ENCODE data around the gene CHFR. TPM values are rescaled to one million over a fixed set of nuclear protein-coding genes. Genes with fewer than 3 reads are reported as not detected.
A peak's percentile ranks its signal among the peaks of the same experiment; 100 is the strongest.
"Not testable (repeated sequence)": the region's sequence is repeated elsewhere in the genome, so short reads cannot be mapped to it uniquely, and the experiment has no call there.

The CHFR gene
- 24.1 TPM for polyA plus RNA-seq (2012; ENCODE audit: missing spikeins)

GRCh38 chr12:132887513-132888351 lies at the start of gene CHFR:
Gene CHFR (minus strand): TSS chr12:132887605. CDS start chr12:132887328, 277 bp downstream.
- peak; percentile 92 for DNase-seq (ENCODE audit: insufficient read length)
- TF ChIP-seq POLR2A (IDR thresholded peaks at IDR 0.05; ENCODE audit: low read depth, low read length) (peak; percentile 77), POLR2AphosphoS5 (IDR thresholded peaks at IDR 0.05; ENCODE audit: low read depth, low read length) (peak; percentile 51; the same call in 1 of the 2 replicates), TAF1 (IDR thresholded peaks at IDR 0.05; ENCODE audit: borderline replicate concordance, low read depth, low read length) (peak; percentile 71; the same call in 1 of the 2 replicates)
- peak; percentile 95 for FAIRE-seq

DNA sequence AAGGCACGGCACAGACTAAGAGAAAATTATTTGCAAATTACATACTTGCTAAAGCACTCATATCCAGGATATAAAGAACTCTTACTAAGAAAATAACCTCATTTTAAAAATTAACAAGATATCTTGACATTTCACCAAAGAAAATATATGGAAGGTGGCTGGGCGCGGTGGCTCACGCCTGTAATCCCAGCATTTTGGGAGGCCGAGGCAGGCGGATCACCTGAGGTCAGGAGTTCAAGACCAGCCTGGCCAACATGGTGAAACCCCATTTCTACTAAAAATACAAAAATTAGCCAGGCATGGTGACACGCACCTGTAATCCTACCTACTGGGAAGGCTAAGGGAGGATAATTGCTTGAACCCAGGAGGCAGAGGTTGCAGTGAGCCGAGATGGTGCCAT lies 49.5 kb upstream of the CHFR start:
- not testable (repeated sequence) for DNase-seq (ENCODE audit: insufficient read length); FAIRE-seq

DNA sequence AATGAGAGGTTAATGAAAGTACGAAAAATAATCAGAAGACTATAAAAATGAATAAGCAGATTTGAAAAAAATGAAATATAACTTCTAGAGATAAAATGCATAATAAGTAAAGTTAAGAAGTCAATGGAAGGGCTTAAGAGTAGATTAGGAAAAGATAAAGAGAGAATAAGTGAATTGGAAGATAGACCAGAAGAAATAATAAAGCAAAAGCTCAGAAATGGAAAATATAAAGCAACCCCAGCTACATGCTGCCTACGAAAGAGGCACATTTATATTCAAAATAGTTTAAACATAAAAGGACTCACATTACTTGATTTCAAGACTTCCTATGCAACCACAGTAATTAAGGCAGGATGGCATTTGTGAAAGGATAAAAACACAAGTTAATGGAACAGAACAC lies 48.8 kb upstream of the CHFR start:
- TF ChIP-seq POLR2AphosphoS5 (IDR thresholded peaks at IDR 0.05; ENCODE audit: low read depth, low read length) (no peak), TAF1 (IDR thresholded peaks at IDR 0.05; ENCODE audit: borderline replicate concordance, low read depth, low read length) (no peak), POLR2A (IDR thresholded peaks at IDR 0.05; ENCODE audit: low read depth, low read length) (no peak)
- DNase-seq (ENCODE audit: insufficient read length): no peak
- no peak for FAIRE-seq

- FAIRE-seq (no peak), DNase-seq (ENCODE audit: insufficient read length) (no peak)
- no peak for TF ChIP-seq POLR2AphosphoS5 (IDR thresholded peaks at IDR 0.05; ENCODE audit: low read depth, low read length)
- no peak for TF ChIP-seq TAF1 (IDR thresholded peaks at IDR 0.05; ENCODE audit: borderline replicate concordance, low read depth, low read length)
- no peak for TF ChIP-seq POLR2A (IDR thresholded peaks at IDR 0.05; ENCODE audit: low read depth, low read length)
These were observed 39.0 kb upstream of the CHFR start for GRCh38 chr12:132926415-132926833.

DNA sequence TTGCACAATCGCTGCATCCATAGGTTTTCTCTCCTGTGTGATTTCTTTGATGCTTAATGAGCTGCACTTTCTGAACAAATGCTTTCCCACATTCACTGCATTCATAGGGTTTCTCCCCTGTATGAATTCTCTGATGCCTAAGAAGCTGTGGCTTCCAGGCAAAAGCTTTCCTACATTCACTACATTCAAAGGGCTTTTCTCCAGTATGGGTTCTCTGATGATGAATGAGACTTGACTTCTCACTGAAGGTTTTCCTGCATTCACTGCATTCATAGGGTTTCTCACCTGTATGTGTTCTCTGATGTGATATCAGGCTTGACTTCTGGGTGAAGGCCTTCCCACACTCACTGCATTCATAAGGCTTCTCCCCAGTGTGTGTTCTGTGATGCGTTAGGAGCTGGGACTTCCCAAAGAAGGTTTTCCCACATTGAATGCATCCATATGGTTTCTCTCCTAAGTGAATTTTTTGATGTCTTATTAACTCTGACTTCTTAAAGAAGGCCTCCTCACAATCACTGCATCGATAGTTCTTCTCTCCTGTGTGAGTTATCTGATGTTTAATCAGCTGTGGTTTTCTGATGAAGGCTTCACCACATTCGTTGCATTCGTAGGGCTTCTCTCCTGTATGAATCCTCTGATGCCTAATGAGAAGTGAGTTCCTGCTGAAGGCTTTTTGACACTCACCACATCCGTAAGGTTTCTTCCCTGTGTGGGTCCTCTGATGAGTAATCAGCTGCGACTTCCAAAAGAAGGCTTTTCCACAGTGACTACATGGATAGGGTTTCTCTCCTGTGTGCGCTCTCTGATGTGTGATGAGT lies 38.4 kb upstream of the CHFR start:
- no peak for FAIRE-seq
- TF ChIP-seq POLR2AphosphoS5 (IDR thresholded peaks at IDR 0.05; ENCODE audit: low read depth, low read length): no peak
- TF ChIP-seq TAF1 (IDR thresholded peaks at IDR 0.05; ENCODE audit: borderline replicate concordance, low read depth, low read length): no peak
- no peak for TF ChIP-seq POLR2A (IDR thresholded peaks at IDR 0.05; ENCODE audit: low read depth, low read length)
- no peak for DNase-seq (ENCODE audit: insufficient read length)

GRCh38 chr12:132924356-132924755 lies 37.0 kb upstream of the CHFR start:
- FAIRE-seq: no peak
- TF ChIP-seq TAF1 (IDR thresholded peaks at IDR 0.05; ENCODE audit: borderline replicate concordance, low read depth, low read length): no peak
- no peak for TF ChIP-seq POLR2A (IDR thresholded peaks at IDR 0.05; ENCODE audit: low read depth, low read length)
- no peak for TF ChIP-seq POLR2AphosphoS5 (IDR thresholded peaks at IDR 0.05; ENCODE audit: low read depth, low read length)
- no peak for DNase-seq (ENCODE audit: insufficient read length)

- TF ChIP-seq POLR2AphosphoS5 (IDR thresholded peaks at IDR 0.05; ENCODE audit: low read depth, low read length) (no peak), TAF1 (IDR thresholded peaks at IDR 0.05; ENCODE audit: borderline replicate concordance, low read depth, low read length) (no peak), POLR2A (IDR thresholded peaks at IDR 0.05; ENCODE audit: low read depth, low read length) (no peak)
- no peak for FAIRE-seq
These were observed 36.0 kb upstream of the CHFR start for GRCh38 chr12:132923356-132923909.

DNA sequence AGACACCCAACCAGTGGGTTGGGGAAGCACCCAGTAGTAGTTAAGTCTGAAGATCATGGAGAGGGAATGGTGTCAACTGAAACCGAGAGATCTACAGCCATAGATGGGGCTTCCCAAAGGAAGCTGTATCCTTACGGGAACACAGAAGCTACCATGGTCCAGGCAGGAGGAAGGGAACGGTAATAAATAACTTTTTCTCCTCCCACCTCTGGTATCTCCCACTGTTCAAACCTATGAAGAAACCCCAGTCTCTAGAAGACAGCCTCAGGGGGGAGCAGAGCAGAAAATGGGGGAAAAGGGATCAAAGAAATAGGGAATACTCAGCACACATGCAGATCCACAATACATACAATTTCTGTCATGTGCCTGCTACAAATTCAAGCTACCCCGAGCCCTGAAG lies 35.3 kb upstream of the CHFR start:
- DNase-seq (ENCODE audit: insufficient read length): no peak
- FAIRE-seq: no peak
- no peak for TF ChIP-seq POLR2A (IDR thresholded peaks at IDR 0.05; ENCODE audit: low read depth, low read length)

More at GRCh38 chr12:132923356-132923909, 36.0 kb upstream of the CHFR start:
- DNase-seq (ENCODE audit: insufficient read length): no peak

GRCh38 chr12:132921685-132922084 lies 34.3 kb upstream of the CHFR start:
- no peak for FAIRE-seq
- no peak for DNase-seq (ENCODE audit: insufficient read length)
- TF ChIP-seq POLR2A (IDR thresholded peaks at IDR 0.05; ENCODE audit: low read depth, low read length) (no peak), TAF1 (IDR thresholded peaks at IDR 0.05; ENCODE audit: borderline replicate concordance, low read depth, low read length) (no peak), POLR2AphosphoS5 (IDR thresholded peaks at IDR 0.05; ENCODE audit: low read depth, low read length) (no peak)

- no peak for TF ChIP-seq POLR2AphosphoS5 (IDR thresholded peaks at IDR 0.05; ENCODE audit: low read depth, low read length)
- TF ChIP-seq TAF1 (IDR thresholded peaks at IDR 0.05; ENCODE audit: borderline replicate concordance, low read depth, low read length): no peak
- TF ChIP-seq POLR2A (IDR thresholded peaks at IDR 0.05; ENCODE audit: low read depth, low read length): no peak
- DNase-seq (ENCODE audit: insufficient read length): no peak
- no peak for FAIRE-seq
These were observed 31.3 kb upstream of the CHFR start for GRCh38 chr12:132918680-132919079.

GRCh38 chr12:132909030-132909368 lies 21.6 kb upstream of the CHFR start:
- DNase-seq (ENCODE audit: insufficient read length): no peak
- no peak for TF ChIP-seq TAF1 (IDR thresholded peaks at IDR 0.05; ENCODE audit: borderline replicate concordance, low read depth, low read length)
- TF ChIP-seq POLR2AphosphoS5 (IDR thresholded peaks at IDR 0.05; ENCODE audit: low read depth, low read length): no peak
- TF ChIP-seq POLR2A (IDR thresholded peaks at IDR 0.05; ENCODE audit: low read depth, low read length): no peak
- no peak for FAIRE-seq

All from GM12892 (cell line).